Panc1 (cell line): ENCODE measurements around the gene HOXA10. TPM values are rescaled to one million over a fixed set of nuclear protein-coding genes. Genes with fewer than 3 reads are reported as not detected.

Source experiments
- ATAC-seq: fragments of 200-7000 bp; cut with Tn5 transposase; 2 replicates; pipeline ENCODE4 v1.9.1; 2020; ENCODE audit warnings: mild to moderate bottlenecking, moderate library complexity
- BruUV-seq: library from RNA; stranded (reverse); fragments of 400-500 nt; replicated peaks from 2 replicates; lab custom pipeline; 2021; lab: Mats Ljungman, UMichigan
- CTCF ChIA-PET: fragments of 300-600 bp; sonication (Branson Sonifier 250); formaldehyde crosslinking; loops from one replicate; lab custom pipeline; 2022; ENCODE audit warnings: antibody characterized with exemption; lab: Charles Lee
- POLR2A ChIA-PET: fragments of 300-600 bp; sonication (Branson Sonifier 250); formaldehyde crosslinking; loops from one replicate; lab custom pipeline; 2022; ENCODE audit warnings: antibody characterized with exemption; lab: Charles Lee
- DNase-seq: peaks from one replicate; pipeline ENCODE4 v3.0.0-alpha.2; 2010; ENCODE audit warnings: low read depth, low spot score
- H3K27ac ChIP-seq: 2 replicates; pipeline ENCODE4 v1.5.1; 2011; ENCODE audit warnings: mild to moderate bottlenecking, low read length, inconsistent platforms
- H3K27me3 ChIP-seq: fragments of 200-500 bp; sonication (Bioruptor generic); 2 replicates; pipeline ENCODE4 v1.6.0; 2014; ENCODE audit warnings: low read length, inconsistent platforms; ENCODE audit not compliant: control insufficient read depth, insufficient read depth
- H3K36me3 ChIP-seq: fragments of 200-500 bp; sonication (Bioruptor generic); 2 replicates; pipeline ENCODE4 v1.5.1; 2014; ENCODE audit warnings: inconsistent platforms, mild to moderate bottlenecking, low read length, moderate library complexity; ENCODE audit not compliant: control insufficient read depth, insufficient read depth
- H3K4me1 ChIP-seq: 2 replicates; pipeline ENCODE4 v1.5.1; 2011; ENCODE audit warnings: inconsistent platforms, mild to moderate bottlenecking, low read length, moderate library complexity; ENCODE audit not compliant: control insufficient read depth, insufficient read depth
- H3K4me3 ChIP-seq, 2 experiments: 2 replicates each; pipeline ENCODE4 v1.5.1; 2011 to 2012; ENCODE audit warnings: low read depth in 2 of 2, low read length in 2 of 2, mild to moderate bottlenecking in 2 of 2, inconsistent platforms in 1 of 2, moderate library complexity in 1 of 2
- H3K9me3 ChIP-seq: fragments of 200-500 bp; sonication (Bioruptor generic); 2 replicates; pipeline ENCODE4 v1.5.1; 2014; ENCODE audit warnings: low read depth, mild to moderate bottlenecking, inconsistent platforms, low read length, moderate library complexity; ENCODE audit not compliant: control insufficient read depth, insufficient read depth
- CTCF ChIP-seq: fragments of 450-650 bp; IDR thresholded peaks from 2 replicates; pipeline ENCODE4 v1.5.1; 2017; ENCODE audit warnings: mild to moderate bottlenecking
- POLR2AphosphoS5 ChIP-seq: IDR thresholded peaks from 2 replicates; pipeline ENCODE4 v1.6.1; 2012; ENCODE audit warnings: mild to moderate bottlenecking, low read depth, low read length, moderate library complexity
- REST ChIP-seq, 2 experiments: IDR thresholded peaks; 2 replicates each; pipeline ENCODE4 v1.6.1; 2011 to 2012; ENCODE audit warnings: low read depth in 2 of 2, control low read depth in 1 of 2, low read length in 1 of 2, mild to moderate bottlenecking in 1 of 2, moderate library complexity in 1 of 2; ENCODE audit not compliant: insufficient read depth in 1 of 2
- SIN3A ChIP-seq: IDR thresholded peaks from 2 replicates; pipeline ENCODE4 v1.6.1; 2012; ENCODE audit warnings: low read depth, mild to moderate bottlenecking, low read length, moderate library complexity, borderline replicate concordance; ENCODE audit not compliant: insufficient read depth
- TCF7L2 ChIP-seq: IDR thresholded peaks from 2 replicates; pipeline ENCODE4 v1.6.1; 2011; ENCODE audit warnings: mild to moderate bottlenecking, low read depth, low read length, inconsistent platforms
- in situ Hi-C: cut with HindIII; loops from 2 replicates; pipeline ENCODE4 v1.10.0; 2016; ENCODE audit warnings: low sequenced_read_pairs, low pct_unique_long_range_greater_than_20kb
- intact Hi-C: fragments of 100-400 bp; cut with micrococcal nuclease; formaldehyde crosslinking; loops from one replicate; pipeline ENCODE4 v1.10.0; 2022; ENCODE audit not compliant: unreplicated experiment
- total RNA-seq: library from RNA; stranded (reverse); gene quantifications from one replicate; pipeline ENCODE4 v1.2.1, GENCODE V29; 2021; ENCODE audit not compliant: unreplicated experiment

Gene HOXA10
- total RNA-seq, 1 experiment from 2014 or later: 0.41 TPM

- no TSS peak for BruUV-seq
- Histone ChIP-seq H3K27ac (no peak within 1 kb of the TSS), H3K4me1 (peaks cover 3% of the 10 kb centered on the region; the same call in 1 of the 2 replicates), H3K4me3 (peak within 1 kb of the TSS; percentile 37 to 41), H3K9me3 (no peaks in the 10 kb centered on the region), H3K36me3 (no peaks in the 10 kb centered on the region; the same call in 1 of the 2 replicates), H3K27me3 (no peaks in the 10 kb centered on the region)
- ChIA-PET POLR2A (no interaction called here), CTCF (no interaction called here)
- ATAC-seq (no peak), DNase-seq (no peak)
- in situ Hi-C loops: no loop called here
- TF ChIP-seq POLR2AphosphoS5: no peak
- intact Hi-C loops: no loop called here
Measured at GRCh38 chr7:27165089-27165995, 8.8 kb downstream of the HOXA10 start, which contains the start of gene HOXA9. Gene HOXA9 (minus strand): TSS chr7:27165537. CDS start chr7:27165457, 80 bp downstream.

- no peaks in the 10 kb centered on the region for H3K27me3 ChIP-seq
- no peaks in the 10 kb centered on the region; the same call in 1 of the 2 replicates for H3K36me3 ChIP-seq
- intact Hi-C loops: loop anchor here (5.0 kb wide), 1 partner anchor 787 kb away; no protein-coding TSS in a partner anchor
- ATAC-seq (0 out of 2 replicates have a peak, but pooled peaks have one; percentile 9), DNase-seq (no peak)
- no peaks in the 10 kb centered on the region for H3K9me3 ChIP-seq
- H3K4me1 ChIP-seq: no peaks in the 10 kb centered on the region
- ChIA-PET CTCF (no interaction called here), POLR2A (no interaction called here)
- TF ChIP-seq CTCF (no peak), REST (IDR thresholded peaks at IDR 0.05; ENCODE audit: insufficient read depth in 1 of 2, low read depth in 2 of 2, low read length in 1 of 2) (no peak), TCF7L2 (no peak), POLR2AphosphoS5 (no peak), SIN3A (no peak)
- H3K4me3 ChIP-seq: peak overlapping the region; percentile 37 to 41
- BruUV-seq: no TSS peak
- H3K27ac ChIP-seq: no peak overlapping the region
- in situ Hi-C loops: no loop called here
Measured at GRCh38 chr7:27164367-27165088, 9.6 kb downstream of the HOXA10 start.
